ENCODE measurements around the gene GLP1R.

Gene GLP1R

DNA sequence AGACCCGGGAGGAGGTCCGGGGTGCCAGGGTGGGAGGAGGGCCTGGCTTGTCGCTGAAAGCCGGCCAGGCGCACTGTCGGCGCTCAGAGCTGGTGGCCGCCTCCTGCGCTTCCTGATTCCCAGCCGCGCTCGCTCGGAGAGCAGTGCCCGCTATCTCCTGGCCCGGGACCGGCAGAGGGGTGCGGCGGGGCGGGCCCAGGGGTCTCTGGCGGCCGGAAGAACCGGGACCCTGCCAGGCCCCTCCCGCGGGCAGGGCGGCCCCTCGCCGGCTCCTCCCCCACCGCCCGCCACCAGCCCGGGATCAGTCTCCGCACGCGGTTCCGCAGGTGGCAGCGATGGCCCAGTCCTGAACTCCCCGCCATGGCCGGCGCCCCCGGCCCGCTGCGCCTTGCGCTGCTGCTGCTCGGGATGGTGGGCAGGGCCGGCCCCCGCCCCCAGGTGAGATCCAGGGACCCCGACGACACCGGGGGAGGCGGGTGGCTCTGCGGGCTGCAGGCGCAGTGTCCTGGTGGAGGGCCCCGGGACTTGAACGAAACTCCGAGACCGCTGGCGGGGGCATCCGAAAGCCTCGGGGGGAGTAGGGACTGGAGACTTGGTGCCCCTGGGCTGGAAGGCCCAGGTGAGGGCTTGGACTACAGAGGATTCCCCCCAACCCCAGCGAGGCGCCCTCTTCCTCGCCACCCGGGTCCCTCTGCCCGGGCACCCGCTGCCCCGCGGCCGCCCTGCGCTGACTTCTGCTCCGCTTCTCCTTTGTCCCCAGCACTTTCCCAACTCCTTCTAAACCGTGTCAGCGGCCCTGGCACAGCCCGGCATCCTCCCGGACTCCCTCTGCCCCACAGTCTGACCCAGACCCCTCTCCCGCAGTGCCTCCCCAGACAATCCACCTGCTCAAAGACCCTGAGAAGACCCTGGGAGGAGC lies at the start of gene GLP1R:
GLP1R (plus strand) TSS at position 301 of the 919 bp plus-strand sequence; CDS start at position 361, 60 bp downstream.
- Mint-ChIP-seq H3K9me3 (no peaks in the 10 kb centered on the region), H3K27me3 (peaks cover 37% of the 10 kb centered on the region), H3K4me3 (peak within 1 kb of the TSS; percentile 81), H3K4me1 (ENCODE audit: low read depth) (peaks cover 41% of the 10 kb centered on the region), H3K27ac (peak within 1 kb of the TSS; percentile 55), H3K36me3 (ENCODE audit: low read depth) (no peaks in the 10 kb centered on the region)

DNA sequence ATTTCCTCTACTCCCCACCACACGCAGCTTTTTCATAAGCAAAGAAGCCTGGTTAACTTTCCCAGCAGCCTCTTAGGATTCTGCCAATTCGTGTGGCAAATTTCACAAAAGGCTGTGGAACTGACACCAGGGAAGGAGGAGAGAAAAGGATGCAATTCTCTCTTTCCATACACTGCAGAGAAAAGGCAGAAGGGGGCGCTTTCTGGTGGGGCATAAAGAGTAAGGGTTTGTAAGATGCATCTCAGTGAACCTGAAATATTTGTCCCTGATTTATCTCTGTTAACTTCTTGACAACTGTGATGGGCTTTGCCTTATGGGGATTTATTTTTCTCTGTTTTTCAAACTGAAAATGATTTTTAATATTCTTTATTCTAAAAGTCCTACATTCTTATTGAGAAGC lies 45.5 kb upstream of the GLP1R start:
- Mint-ChIP-seq H3K27me3 (peaks cover 47% of the 10 kb centered on the region), H3K36me3 (ENCODE audit: low read depth) (no peaks in the 10 kb centered on the region), H3K4me1 (ENCODE audit: low read depth) (no peaks in the 10 kb centered on the region), H3K4me3 (no peak overlapping the region), H3K27ac (no peak overlapping the region), H3K9me3 (no peaks in the 10 kb centered on the region)

DNA sequence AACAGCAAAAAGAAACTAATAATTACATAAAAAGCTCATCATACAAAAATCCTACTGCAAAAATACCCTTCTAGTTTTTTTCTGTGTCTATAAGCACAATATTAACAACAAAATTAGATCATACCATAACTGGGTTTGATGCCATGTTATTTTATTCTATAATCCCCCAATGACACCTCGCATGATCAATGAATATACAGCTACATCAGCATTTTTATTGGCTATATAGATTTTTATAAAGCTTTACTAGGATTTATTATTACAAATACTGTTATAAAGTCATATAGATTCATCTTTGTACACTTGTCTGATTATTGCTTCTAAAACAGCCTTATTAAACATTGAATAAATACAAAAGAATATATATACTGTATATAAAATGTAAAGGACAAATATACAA lies 45.1 kb upstream of the GLP1R start:
- Mint-ChIP-seq H3K4me3 (no peak overlapping the region), H3K9me3 (no peaks in the 10 kb centered on the region), H3K27me3 (peaks cover 51% of the 10 kb centered on the region), H3K36me3 (ENCODE audit: low read depth) (no peaks in the 10 kb centered on the region), H3K4me1 (ENCODE audit: low read depth) (no peaks in the 10 kb centered on the region), H3K27ac (no peak overlapping the region)

DNA sequence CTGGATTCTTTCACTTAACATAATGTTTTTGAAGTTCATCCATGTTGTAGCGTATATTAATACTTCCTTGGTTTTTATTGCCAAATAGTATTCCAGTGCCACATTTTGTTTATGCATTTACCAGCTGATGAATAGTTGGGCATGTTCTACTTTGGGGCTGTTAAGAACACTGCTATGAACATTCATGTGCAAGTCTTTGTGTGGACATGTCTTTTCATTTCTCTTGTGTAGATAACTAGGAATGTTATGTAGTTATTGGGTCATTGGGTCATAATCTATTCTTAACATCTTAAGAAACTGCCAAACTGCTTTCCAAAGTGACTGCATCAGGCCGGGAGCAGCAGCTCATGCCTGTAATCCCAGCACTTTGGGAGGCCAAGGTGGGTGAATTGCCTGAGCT lies 43.8 kb upstream of the GLP1R start:
- Mint-ChIP-seq H3K9me3 (no peaks in the 10 kb centered on the region), H3K36me3 (ENCODE audit: low read depth) (no peaks in the 10 kb centered on the region), H3K27me3 (peaks cover 56% of the 10 kb centered on the region), H3K4me3 (no peak overlapping the region), H3K4me1 (ENCODE audit: low read depth) (no peaks in the 10 kb centered on the region), H3K27ac (no peak overlapping the region)

DNA sequence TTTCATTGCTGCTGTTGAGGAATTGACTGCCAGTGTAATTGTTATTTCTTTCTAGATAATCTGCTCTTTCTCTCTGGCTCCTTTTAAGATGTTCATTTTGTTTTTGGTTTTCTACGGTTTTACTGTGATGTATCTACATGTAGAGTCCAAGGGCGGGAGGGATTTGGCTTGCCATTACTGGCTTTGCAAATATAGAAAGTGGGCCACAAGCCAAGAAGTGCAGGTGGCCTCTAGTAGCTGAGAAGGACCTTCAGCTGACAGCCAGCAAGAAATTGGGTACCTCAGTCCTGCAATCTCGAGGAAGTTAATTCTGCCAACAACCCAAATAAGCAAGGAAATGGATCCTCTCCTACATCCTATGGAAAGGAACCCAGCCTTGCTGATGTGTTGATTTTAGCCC lies 42.8 kb upstream of the GLP1R start:
- Mint-ChIP-seq H3K27ac (no peak overlapping the region), H3K4me1 (ENCODE audit: low read depth) (no peaks in the 10 kb centered on the region), H3K9me3 (no peaks in the 10 kb centered on the region), H3K4me3 (no peak overlapping the region), H3K27me3 (peaks cover 52% of the 10 kb centered on the region), H3K36me3 (ENCODE audit: low read depth) (no peaks in the 10 kb centered on the region)

DNA sequence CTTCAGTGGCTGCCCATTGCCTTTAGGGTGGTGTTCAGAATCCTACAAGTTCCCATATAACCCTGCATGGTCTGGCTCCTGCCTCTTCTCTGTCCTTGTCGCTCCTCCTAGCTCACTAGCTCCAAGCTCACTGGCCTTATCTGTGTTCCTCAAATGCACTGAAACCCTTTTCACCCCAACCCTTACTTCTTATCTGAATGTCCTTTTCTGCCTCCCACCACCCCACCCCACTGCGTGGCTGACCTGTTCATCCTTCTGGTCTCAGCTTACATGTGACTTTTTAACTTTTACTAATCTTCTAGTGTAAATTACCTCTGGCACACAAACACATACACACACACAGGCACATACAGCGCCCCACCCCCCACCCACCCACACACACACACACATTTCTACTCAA lies 41.0 kb upstream of the GLP1R start:
- H3K27me3 Mint-ChIP-seq = peaks cover 58% of the 10 kb centered on the region
- no peak overlapping the region for H3K27ac Mint-ChIP-seq
- no peaks in the 10 kb centered on the region for H3K4me1 Mint-ChIP-seq (ENCODE audit: low read depth)
- no peak overlapping the region for H3K4me3 Mint-ChIP-seq
- no peaks in the 10 kb centered on the region for H3K36me3 Mint-ChIP-seq (ENCODE audit: low read depth)
- H3K9me3 Mint-ChIP-seq = no peaks in the 10 kb centered on the region

DNA sequence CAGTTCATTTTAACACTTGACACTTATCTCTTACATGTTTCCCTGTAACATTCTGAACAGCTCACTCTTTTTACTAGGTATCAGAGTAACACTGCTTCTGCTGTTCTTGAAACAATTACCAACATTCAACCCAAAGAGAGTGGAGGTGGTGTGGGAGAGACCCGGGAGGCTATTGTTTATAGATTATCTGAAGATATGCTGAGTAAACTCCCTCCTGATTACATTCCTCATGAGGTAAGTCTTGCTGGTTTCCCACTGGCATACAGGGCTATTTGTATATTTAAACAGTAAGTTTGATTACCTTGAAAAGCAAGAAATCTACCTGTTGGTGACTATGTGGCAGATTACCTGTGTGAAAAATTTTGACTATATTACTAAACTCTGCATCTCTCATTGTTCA lies 39.8 kb upstream of the GLP1R start:
- Mint-ChIP-seq H3K9me3 (no peaks in the 10 kb centered on the region), H3K27me3 (peaks cover 62% of the 10 kb centered on the region), H3K36me3 (ENCODE audit: low read depth) (no peaks in the 10 kb centered on the region), H3K4me3 (no peak overlapping the region), H3K27ac (no peak overlapping the region), H3K4me1 (ENCODE audit: low read depth) (no peaks in the 10 kb centered on the region)

DNA sequence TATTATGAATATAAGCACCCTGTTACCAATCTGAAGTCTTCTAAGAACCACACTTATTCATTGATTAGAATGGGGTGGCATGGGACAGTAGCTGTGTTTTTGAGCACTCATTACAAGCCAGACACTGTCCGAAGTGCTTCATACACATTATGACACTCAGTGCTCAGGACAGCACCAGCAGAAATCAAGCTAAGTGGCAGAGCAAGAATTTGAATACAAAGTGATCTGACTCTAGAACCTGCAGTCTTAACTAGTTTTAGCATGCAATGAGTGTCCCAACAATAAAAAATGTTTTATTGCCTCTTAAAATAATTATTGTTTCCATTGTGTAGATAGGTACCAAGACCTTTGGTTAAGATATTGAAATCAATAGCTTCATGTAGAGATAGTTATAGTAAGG lies 39.1 kb upstream of the GLP1R start:
- H3K27ac Mint-ChIP-seq = no peak overlapping the region
- H3K9me3 Mint-ChIP-seq = no peaks in the 10 kb centered on the region
- H3K4me1 Mint-ChIP-seq (ENCODE audit: low read depth) = no peaks in the 10 kb centered on the region
- no peak overlapping the region for H3K4me3 Mint-ChIP-seq
- H3K36me3 Mint-ChIP-seq (ENCODE audit: low read depth) = no peaks in the 10 kb centered on the region
- peaks cover 63% of the 10 kb centered on the region for H3K27me3 Mint-ChIP-seq

DNA sequence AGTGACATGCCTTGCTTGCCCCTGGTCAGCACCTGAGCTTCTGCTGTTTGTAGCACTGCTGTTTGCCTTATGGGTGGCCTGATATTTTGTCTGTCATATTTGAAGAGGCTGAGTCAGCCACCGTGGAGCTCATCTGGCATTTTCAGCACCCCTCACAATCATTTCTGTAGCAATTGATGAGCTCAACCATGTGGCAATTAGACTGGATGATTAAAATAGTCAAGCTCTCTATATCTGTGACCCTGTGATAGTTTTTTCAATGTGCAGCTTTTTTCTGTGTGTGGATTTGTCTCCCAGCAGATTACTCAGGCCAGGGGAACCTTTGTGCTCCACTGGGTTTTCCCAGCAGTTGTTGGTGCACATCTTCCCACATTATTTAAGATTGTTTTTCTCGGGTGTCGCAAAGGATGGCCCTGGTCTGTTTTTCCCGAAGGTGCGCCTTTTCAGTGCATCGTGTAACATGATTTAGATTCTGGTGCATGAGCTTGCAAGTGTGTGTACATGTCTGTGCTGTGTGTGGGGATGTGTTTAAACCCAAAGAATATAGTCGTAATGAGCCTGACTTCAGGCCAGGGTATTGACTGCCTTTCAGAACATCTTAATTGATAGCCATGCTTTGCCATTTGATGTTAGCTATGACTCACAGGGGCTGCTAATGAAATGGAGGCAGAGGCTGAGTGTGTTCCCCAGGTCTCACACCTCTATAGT lies 31.6 kb upstream of the GLP1R start:
- Mint-ChIP-seq H3K4me3 (no peak overlapping the region), H3K4me1 (ENCODE audit: low read depth) (no peaks in the 10 kb centered on the region)

DNA sequence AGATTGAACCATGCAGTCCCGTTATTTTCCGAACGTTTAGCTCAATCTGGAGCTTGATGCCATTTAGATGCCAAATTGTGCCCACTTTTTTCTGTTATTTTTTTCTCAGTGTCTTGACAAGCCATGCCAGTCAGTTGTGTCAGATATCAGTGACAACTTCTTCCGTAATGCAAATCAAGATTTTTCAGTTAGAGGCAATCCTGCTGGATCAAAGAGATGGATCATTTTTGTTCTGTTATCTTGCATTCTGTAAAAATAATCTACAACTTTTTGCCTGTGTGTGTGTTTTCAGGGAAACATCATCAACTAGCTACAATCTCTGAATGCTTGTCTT lies 31.1 kb upstream of the GLP1R start:
- H3K27ac Mint-ChIP-seq = no peak overlapping the region
- peaks cover 20% of the 10 kb centered on the region for H3K27me3 Mint-ChIP-seq
- H3K4me1 Mint-ChIP-seq (ENCODE audit: low read depth) = no peaks in the 10 kb centered on the region
- H3K9me3 Mint-ChIP-seq = peaks cover 6% of the 10 kb centered on the region
- no peak overlapping the region for H3K4me3 Mint-ChIP-seq
- no peaks in the 10 kb centered on the region for H3K36me3 Mint-ChIP-seq (ENCODE audit: low read depth)

More for the DNA sequence above, 31.6 kb upstream of the GLP1R start:
- Mint-ChIP-seq H3K9me3 (peaks cover 6% of the 10 kb centered on the region), H3K27ac (no peak overlapping the region), H3K27me3 (peaks cover 25% of the 10 kb centered on the region), H3K36me3 (ENCODE audit: low read depth) (no peaks in the 10 kb centered on the region)

DNA sequence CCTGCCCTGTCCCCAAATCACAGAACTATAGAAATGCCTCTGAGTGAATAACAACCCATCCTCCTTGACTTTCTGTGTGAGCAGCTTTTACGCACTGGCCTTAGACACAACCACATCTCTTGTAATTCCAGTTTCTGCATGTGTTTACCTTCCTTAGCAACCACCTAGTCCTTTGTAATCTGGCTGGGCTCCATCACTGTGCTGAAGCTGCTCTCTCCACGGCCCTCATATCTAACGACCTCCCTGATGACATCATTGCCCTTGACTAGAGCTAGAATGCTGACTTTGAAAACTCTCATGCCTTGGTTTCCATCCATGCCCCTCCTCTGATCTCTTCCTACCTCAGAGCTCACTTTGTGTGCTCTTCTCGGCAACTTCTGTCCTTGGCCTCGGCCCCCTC lies 30.5 kb upstream of the GLP1R start:
- peaks cover 6% of the 10 kb centered on the region for H3K9me3 Mint-ChIP-seq
- no peaks in the 10 kb centered on the region for H3K36me3 Mint-ChIP-seq (ENCODE audit: low read depth)
- H3K27ac Mint-ChIP-seq = no peak overlapping the region
- no peak overlapping the region for H3K4me3 Mint-ChIP-seq
- H3K4me1 Mint-ChIP-seq (ENCODE audit: low read depth) = no peaks in the 10 kb centered on the region
- H3K27me3 Mint-ChIP-seq = peaks cover 17% of the 10 kb centered on the region

DNA sequence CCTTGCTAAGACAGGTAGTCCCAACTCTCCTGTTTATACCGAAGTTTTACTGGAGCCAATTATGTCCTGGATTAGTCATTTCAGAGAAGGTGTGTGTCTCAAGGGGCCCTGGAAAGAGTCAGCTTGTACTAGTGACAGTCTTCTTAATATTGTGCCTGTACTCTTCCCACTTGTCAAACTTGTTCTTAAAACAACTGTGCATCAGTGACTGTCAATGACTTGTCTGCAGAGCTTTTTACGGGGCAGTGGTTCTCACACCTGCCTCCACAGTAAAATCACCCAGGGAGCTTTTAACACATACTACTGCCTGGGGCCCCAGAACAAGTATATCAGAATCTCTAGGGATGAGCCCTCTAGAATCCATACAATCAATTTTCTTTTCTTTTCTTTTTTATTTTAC lies 28.4 kb upstream of the GLP1R start:
- peaks cover 6% of the 10 kb centered on the region for H3K9me3 Mint-ChIP-seq

DNA sequence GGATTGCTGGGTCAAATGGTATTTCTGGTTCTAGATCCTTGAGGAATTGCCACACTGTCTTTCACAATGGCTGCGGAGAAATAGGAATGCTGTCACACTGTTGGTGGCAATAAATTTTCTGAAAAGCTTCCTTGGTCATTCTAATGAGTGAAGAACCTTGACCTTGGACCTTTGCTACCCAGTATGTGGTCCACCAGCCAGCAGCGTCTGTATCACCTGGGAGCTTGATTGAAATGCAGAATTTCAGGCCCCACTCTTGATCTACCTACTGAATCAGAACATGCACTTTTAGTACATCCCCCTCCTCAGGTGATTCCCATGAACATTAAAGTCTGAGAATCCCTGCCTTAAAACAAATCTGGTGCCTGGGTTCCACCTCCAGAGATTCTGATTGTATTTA lies 27.5 kb upstream of the GLP1R start:
- Mint-ChIP-seq H3K27ac (no peak overlapping the region), H3K9me3 (no peaks in the 10 kb centered on the region), H3K4me1 (ENCODE audit: low read depth) (no peaks in the 10 kb centered on the region), H3K27me3 (peaks cover 11% of the 10 kb centered on the region), H3K4me3 (no peak overlapping the region), H3K36me3 (ENCODE audit: low read depth) (no peaks in the 10 kb centered on the region)

More for the DNA sequence above, 28.4 kb upstream of the GLP1R start:
- H3K4me1 Mint-ChIP-seq (ENCODE audit: low read depth) = no peaks in the 10 kb centered on the region
- H3K4me3 Mint-ChIP-seq = no peak overlapping the region
- H3K36me3 Mint-ChIP-seq (ENCODE audit: low read depth) = no peaks in the 10 kb centered on the region
- peaks cover 15% of the 10 kb centered on the region for H3K27me3 Mint-ChIP-seq
- no peak overlapping the region for H3K27ac Mint-ChIP-seq

DNA sequence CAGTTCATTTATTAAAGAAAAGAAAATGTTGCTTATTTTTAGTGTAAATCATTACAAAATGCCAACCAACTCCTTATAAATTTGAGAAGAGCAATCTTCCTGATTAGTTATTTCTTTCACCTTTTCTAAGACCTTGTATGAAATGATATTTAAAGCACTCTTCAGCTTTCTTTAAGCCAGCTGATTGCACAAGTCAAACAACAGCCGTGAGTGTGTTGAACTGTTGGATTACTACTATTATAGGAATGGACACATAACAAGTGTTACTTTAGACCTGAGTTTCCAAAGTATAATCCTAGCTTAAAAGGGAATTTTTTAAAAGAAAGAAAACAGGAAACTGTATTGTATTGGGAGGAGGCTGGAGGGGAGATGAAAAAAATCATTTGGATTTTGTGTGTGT lies 26.8 kb upstream of the GLP1R start:
- Mint-ChIP-seq H3K27me3 (peaks cover 18% of the 10 kb centered on the region), H3K36me3 (ENCODE audit: low read depth) (no peaks in the 10 kb centered on the region), H3K4me3 (no peak overlapping the region), H3K4me1 (ENCODE audit: low read depth) (no peaks in the 10 kb centered on the region), H3K27ac (no peak overlapping the region), H3K9me3 (no peaks in the 10 kb centered on the region)

DNA sequence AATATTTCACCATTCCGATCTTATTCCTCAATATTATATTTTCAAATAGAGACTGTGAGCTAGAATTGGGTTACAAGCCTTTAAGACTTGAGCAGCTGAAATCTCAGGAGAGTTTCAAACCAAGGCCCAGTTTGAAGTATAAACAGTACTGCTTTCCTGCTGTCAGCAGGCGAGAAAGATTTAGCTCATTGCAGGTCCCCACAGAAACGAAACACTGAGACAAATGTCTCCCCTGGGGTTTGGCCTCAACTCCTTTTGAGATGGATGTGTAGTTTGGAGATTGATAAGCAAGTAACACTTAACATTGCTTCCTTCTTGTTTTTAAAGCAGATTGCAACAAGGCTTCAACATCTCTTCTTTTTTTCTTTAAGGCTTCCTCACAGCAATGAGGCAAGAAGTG lies 22.4 kb upstream of the GLP1R start:
- Mint-ChIP-seq H3K4me1 (ENCODE audit: low read depth) (no peaks in the 10 kb centered on the region), H3K9me3 (no peaks in the 10 kb centered on the region), H3K27me3 (peaks cover 36% of the 10 kb centered on the region), H3K27ac (no peak overlapping the region), H3K36me3 (ENCODE audit: low read depth) (no peaks in the 10 kb centered on the region), H3K4me3 (no peak overlapping the region)
